Lower leg skin (tissue), 4 donors: ENCODE measurements around the gene MLLT3. TPM values are rescaled to one million over a fixed set of nuclear protein-coding genes. Genes with fewer than 3 reads are reported as not detected.

Experiments
- DNase-seq, 2 donors: peaks; one replicate each; pipeline ENCODE4 v3.0.0-alpha.2; 2019; ENCODE audit warnings: low spot score in 2 of 2
- H3K4me3 ChIP-seq: fragments of 200-600 bp; sonication (generic); 2 replicates; pipeline ENCODE4 v1.5.1; 2017; ENCODE audit warnings: mild to moderate bottlenecking, low read depth; ENCODE audit not compliant: poor library complexity, severe bottlenecking
- POLR2A ChIP-seq, 2 donors: fragments of 450-650 bp; IDR thresholded peaks; one replicate each; pipeline ENCODE4 v1.6.1; 2016 to 2017; ENCODE audit warnings: antibody characterized with exemption in 2 of 2, mild to moderate bottlenecking in 1 of 2, moderate library complexity in 1 of 2
- WGBS, 2 donors: methylation state at CpG; one replicate each; pipeline ENCODE4 v1.1.5; 2018; 5-methylcytosine and 5-hydroxymethylcytosine counted together
- intact Hi-C: fragments of 100-400 bp; cut with DNase I; formaldehyde crosslinking; loops from one replicate; pipeline ENCODE4 v1.15.0; 2023; ENCODE audit warnings: low total_unique reads
- total RNA-seq, 4 donors: library from RNA; depleted of rRNA; stranded (reverse); fragments of >200 nt; gene quantifications; one replicate each; pipeline ENCODE4 v1.1.0, GENCODE V29; 2016
- TF ChIP-seq, protein P1 (sequence below), 3 donors: fragments of 450-650 bp; IDR thresholded peaks; one replicate each; pipeline ENCODE4 v1.5.1; 2016; ENCODE audit warnings: antibody characterized with exemption in 3 of 3, mild to moderate bottlenecking in 3 of 3, moderate library complexity in 2 of 3

Gene MLLT3
- total RNA-seq, 4 donors from 2014 or later = 10.6 to 15.2 (median 12.5) TPM

DNA sequence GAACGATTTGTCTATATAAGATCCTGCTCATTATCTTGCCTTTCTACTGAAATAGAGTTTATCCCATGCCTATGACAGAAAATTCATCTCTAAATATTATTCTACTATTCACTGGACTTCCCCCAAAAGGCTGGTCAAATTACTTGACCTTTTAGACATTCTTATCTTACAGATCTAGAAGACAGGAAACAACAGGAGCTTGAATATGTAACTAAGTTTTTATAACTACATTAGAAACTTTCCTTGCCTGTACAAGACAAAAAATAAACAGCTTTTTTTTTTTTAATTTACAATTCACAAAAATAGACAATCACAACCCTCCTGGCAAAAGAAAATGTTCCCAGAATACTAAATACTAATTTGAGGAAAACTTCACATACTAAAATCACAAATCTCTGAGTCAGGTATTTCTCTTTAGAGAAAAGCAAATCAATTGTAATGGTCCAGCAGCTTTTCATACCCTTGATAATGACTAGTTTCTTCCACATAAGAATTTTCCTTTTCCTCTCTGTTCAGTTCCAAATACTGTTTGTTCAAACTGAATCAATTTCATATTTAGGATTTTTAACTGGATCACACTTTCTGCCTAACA, 68.6 kb downstream of the MLLT3 start:
- WGBS, 2 donors = 46 to 47% methylated on average over 1 of the region's 1 CpG
- TF ChIP-seq POLR2A (IDR thresholded peaks at IDR 0.05) = no peak
- TF ChIP-seq, protein P1, sequence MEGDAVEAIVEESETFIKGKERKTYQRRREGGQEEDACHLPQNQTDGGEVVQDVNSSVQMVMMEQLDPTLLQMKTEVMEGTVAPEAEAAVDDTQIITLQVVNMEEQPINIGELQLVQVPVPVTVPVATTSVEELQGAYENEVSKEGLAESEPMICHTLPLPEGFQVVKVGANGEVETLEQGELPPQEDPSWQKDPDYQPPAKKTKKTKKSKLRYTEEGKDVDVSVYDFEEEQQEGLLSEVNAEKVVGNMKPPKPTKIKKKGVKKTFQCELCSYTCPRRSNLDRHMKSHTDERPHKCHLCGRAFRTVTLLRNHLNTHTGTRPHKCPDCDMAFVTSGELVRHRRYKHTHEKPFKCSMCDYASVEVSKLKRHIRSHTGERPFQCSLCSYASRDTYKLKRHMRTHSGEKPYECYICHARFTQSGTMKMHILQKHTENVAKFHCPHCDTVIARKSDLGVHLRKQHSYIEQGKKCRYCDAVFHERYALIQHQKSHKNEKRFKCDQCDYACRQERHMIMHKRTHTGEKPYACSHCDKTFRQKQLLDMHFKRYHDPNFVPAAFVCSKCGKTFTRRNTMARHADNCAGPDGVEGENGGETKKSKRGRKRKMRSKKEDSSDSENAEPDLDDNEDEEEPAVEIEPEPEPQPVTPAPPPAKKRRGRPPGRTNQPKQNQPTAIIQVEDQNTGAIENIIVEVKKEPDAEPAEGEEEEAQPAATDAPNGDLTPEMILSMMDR (IDR thresholded peaks at IDR 0.05) = no peak
- H3K4me3 ChIP-seq = no peak overlapping the region
- no peak for DNase-seq
- intact Hi-C loops = no loop called here

DNA sequence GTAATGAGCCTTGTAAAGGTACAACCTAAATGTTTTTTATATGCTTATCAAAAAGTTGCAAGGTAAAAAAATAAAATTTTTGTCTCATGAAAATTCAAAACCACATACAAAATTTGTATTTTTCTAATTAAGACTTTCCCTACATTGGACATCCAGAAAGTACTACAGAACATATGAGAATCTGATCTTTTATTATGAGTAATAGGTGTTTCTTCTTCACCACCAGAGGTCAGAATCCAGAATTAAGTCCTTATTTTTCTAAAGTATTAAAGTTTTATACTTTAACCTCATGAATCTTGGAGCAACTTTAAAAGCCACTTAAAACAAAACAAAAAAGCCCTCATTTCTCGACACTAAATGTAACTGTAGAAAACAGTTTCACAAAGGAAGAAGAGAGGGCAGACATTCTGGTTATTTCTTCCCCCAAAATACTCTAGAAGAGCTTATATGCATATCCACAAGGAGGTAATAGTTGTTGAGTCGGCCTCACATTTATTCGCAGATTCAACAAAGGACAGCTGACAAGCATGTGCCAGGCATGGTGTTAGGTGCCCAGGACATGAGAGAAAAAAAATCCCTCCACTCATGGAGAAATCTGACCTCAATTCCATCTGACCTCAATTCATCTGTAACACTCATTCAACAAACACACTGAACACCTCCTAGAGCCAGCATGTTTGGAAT, 69.3 kb downstream of the MLLT3 start:
- intact Hi-C loops = no loop called here
- WGBS, 2 donors = 67 to 82% methylated on average over 3 of the region's 3 CpGs
- TF ChIP-seq POLR2A (IDR thresholded peaks at IDR 0.05) = no peak
- TF ChIP-seq, protein P1 (IDR thresholded peaks at IDR 0.05) = no peak
- no peak for DNase-seq
- no peak overlapping the region for H3K4me3 ChIP-seq

DNA sequence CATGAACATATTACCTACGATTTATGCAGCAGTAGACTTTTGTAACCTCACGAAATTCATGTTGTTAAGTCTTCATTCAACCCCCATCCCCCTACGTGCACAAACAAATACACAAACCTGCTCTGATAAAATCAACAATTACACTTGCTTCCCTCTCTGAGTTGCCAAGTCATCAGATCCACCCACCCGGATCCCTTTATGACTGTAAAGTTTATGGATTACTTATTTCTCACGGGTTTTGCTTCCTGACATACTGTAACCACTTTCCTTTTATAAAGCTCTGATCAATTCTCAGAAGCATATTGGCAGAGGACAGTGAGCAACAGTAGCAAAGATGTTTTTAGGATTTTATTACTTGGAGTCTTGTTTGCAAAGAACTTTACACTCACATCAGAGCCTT, 70.5 kb downstream of the MLLT3 start:
- no peak for TF ChIP-seq POLR2A (IDR thresholded peaks at IDR 0.05)
- TF ChIP-seq, protein P1 (IDR thresholded peaks at IDR 0.05) = no peak
- no peak overlapping the region for H3K4me3 ChIP-seq
- DNase-seq = no peak
- WGBS, 2 donors = 44 to 50% methylated on average over 5 of the region's 5 CpGs
- intact Hi-C loops = no loop called here

DNA sequence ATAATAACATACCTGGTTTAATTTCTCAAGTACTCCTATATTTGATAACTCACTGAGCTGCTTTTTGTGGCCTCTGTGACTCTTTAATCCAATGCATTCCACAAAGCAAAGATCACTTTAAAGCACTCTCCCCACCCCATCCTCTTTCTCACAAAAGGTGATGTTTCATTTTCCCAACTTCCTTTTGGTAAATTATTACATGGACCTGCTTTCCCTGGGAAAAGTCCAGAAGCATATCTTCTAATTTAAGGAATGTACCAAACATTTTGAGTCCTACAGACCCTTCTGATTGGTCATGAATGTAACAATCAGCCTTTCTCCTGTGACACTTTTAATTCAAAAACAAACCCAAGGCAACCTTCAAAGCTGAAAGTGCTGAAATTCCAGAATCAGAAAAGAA, 71.1 kb downstream of the MLLT3 start:
- intact Hi-C loops = no loop called here
- no peak for DNase-seq
- no peak overlapping the region for H3K4me3 ChIP-seq
- TF ChIP-seq, protein P1 (IDR thresholded peaks at IDR 0.05) = no peak
- no peak for TF ChIP-seq POLR2A (IDR thresholded peaks at IDR 0.05)

DNA sequence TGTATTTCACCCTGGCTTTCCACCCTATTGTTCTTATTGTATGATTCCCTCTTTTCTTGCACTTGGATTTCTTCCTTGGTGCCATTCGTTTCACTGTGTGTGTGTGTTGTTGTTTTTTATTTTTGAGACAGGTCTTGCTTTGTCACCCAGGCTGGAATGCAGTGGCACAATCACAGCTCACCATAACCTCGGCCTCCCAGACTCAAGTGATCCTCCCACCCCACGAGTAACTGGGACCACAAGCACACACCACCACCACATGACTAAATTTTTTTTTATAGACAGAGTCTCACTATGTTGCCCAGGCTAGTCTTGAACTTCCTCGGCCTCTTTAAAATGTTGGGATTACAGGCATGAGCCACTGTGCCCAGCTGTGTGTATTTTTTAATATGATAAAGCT, 72.0 kb downstream of the MLLT3 start:
- DNase-seq = no peak
- WGBS, 2 donors = 86 to 92% methylated on average over 4 of the region's 4 CpGs
- H3K4me3 ChIP-seq = no peak overlapping the region
- TF ChIP-seq POLR2A (IDR thresholded peaks at IDR 0.05) = no peak
- TF ChIP-seq, protein P1 (IDR thresholded peaks at IDR 0.05) = no peak
- intact Hi-C loops = no loop called here

DNA sequence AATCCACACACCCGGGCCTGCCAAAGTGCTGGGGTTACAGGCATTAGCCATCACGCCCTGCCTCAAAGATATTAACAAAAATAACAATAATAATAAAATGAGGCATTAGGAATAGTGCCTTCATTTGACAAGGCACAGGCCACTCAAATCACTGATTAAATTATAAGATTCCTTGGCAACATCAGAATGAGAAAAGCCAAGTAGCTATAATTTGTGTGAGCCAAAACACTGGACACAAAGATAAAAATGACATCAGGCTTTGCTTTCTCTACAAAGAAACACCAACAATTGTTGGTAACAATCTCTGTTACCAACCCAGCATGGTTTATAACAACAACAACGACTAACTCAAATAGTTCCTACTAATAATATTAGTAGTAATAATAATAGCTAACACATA, 73.2 kb downstream of the MLLT3 start:
- 96 to 97% methylated on average over 3 of the region's 3 CpGs for WGBS, 2 donors
- TF ChIP-seq, protein P1 (IDR thresholded peaks at IDR 0.05) = no peak
- no peak for TF ChIP-seq POLR2A (IDR thresholded peaks at IDR 0.05)
- no peak overlapping the region for H3K4me3 ChIP-seq
- DNase-seq = no peak
- intact Hi-C loops = no loop called here
